GM12864 (cell line): Measurements from ENCODE around the gene NOMO2.
A peak's percentile ranks its signal among the peaks of the same experiment; 100 is the strongest.
"Not testable (repeated sequence)": the region's sequence is repeated elsewhere in the genome, so short reads cannot be mapped to it uniquely, and the experiment has no call there.

Experiments
- DNase-seq: peaks from one replicate; pipeline ENCODE4 v3.0.0-alpha.2; 2011; ENCODE audit warnings: low read depth
- H3K4me3 ChIP-seq: 2 replicates; pipeline ENCODE4 v1.5.1; 2011; ENCODE audit warnings: mild to moderate bottlenecking, low read depth, low read length, control low read depth
- TF ChIP-seq, protein P1 (sequence below): IDR thresholded peaks from 2 replicates; pipeline ENCODE4 v1.5.1; 2011; ENCODE audit warnings: low read depth, mild to moderate bottlenecking, moderate library complexity, low read length, control low read depth, inconsistent platforms; ENCODE audit errors: missing control alignments

NOMO2 gene

GRCh38 chr16:18585789-18586188 lies 23.9 kb upstream of the NOMO2 start:
- H3K4me3 ChIP-seq, DNase-seq: not testable (repeated sequence)

GRCh38 chr16:18582902-18583301 lies 21.0 kb upstream of the NOMO2 start:
- no peak overlapping the region for H3K4me3 ChIP-seq
- TF ChIP-seq, protein P1, sequence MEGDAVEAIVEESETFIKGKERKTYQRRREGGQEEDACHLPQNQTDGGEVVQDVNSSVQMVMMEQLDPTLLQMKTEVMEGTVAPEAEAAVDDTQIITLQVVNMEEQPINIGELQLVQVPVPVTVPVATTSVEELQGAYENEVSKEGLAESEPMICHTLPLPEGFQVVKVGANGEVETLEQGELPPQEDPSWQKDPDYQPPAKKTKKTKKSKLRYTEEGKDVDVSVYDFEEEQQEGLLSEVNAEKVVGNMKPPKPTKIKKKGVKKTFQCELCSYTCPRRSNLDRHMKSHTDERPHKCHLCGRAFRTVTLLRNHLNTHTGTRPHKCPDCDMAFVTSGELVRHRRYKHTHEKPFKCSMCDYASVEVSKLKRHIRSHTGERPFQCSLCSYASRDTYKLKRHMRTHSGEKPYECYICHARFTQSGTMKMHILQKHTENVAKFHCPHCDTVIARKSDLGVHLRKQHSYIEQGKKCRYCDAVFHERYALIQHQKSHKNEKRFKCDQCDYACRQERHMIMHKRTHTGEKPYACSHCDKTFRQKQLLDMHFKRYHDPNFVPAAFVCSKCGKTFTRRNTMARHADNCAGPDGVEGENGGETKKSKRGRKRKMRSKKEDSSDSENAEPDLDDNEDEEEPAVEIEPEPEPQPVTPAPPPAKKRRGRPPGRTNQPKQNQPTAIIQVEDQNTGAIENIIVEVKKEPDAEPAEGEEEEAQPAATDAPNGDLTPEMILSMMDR, result no peak
- no peak for DNase-seq

DNA sequence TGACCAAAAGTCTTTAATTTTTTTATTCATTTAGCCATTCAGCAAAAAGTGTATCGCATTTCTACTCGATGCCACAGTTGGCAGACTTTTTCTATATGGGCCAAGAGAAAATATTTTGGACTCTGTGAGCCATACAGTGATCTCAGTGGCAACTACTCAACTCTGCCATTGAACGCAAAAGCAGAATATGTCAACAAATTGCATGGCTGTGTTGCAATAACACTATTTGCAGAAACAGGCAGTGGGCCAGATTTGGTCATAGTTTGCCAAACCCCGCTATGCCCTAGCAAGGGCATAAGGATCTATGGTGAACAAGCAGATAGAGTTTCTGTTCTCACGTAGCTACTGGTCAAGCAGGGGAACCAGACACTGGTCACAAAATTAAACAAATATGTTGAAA lies 18.5 kb upstream of the NOMO2 start:
- not testable (repeated sequence) for H3K4me3 ChIP-seq, DNase-seq

DNA sequence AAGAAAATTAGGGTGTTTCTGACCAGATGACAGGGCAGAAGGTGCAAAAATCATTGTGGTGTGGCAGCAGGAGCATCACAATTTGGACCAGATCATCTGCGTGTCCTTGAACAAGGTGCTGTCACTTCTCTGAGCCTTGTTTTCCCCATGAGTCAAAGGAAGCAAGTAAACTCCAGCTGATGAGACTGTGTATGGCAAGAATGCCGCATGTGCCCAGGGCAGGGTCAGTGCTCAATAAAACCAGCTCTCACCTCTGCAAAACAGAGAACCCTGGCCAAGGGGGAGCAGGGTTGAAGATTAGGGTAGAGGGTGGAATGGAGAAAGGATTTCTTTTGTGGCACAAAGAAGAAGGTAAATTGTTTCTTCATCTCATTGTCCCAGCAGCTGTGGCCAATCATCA lies 17.4 kb upstream of the NOMO2 start:
- not testable (repeated sequence) for DNase-seq, H3K4me3 ChIP-seq

GRCh38 chr16:18577942-18578341 lies 16.0 kb upstream of the NOMO2 start:
- H3K4me3 ChIP-seq, result not testable (repeated sequence)

DNA sequence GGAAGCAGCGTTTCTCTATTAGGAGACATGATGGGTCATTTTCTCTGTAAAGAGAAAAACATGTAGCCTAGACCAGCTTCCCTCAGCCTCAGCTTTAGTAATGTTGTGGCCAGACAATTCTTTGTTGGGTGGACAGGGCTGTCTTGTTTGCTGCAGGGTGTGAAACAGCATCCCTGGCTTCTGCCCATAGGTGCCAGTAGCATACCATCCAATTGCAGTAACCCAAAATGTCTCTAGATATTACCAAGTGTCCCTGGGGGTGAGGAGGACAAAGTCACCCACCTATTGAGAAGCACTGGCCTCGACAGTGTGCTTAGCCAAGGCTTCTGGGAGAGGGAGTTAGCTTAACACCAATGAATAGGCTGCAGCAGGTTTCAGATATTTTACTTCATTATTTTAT lies 14.0 kb upstream of the NOMO2 start:
- H3K4me3 ChIP-seq, DNase-seq: not testable (repeated sequence)

More at GRCh38 chr16:18577942-18578341, 16.0 kb upstream of the NOMO2 start:
- DNase-seq, result not testable (repeated sequence)

DNA sequence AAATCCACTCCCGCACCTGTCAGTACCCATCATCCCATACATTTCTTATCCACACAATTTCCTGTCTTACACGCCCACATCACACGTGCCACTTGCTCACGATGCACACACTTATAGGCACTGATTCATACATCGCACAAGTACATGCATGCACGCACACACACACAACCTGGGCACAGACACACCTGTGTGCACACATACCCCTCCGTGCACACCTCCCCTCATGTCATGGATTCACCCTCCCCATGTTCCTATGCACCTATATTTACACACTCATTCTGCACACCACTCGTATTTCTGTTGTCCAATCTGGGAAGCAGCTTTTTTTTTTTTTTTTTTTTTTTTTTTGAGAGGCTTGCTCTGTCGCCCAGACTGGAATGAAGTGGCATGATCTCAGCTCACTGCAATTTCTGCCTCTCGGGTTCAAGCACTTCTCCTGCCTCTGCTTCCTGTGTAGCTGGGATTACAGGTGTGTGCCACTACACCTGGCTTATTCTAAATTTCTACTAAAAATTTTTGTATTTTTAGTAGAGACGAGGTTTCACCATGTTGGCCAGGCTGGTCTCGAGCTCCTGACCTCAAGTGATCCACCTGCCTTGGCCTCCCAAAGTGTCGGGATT lies 13.5 kb upstream of the NOMO2 start:
- DNase-seq, H3K4me3 ChIP-seq: not testable (repeated sequence)

DNA sequence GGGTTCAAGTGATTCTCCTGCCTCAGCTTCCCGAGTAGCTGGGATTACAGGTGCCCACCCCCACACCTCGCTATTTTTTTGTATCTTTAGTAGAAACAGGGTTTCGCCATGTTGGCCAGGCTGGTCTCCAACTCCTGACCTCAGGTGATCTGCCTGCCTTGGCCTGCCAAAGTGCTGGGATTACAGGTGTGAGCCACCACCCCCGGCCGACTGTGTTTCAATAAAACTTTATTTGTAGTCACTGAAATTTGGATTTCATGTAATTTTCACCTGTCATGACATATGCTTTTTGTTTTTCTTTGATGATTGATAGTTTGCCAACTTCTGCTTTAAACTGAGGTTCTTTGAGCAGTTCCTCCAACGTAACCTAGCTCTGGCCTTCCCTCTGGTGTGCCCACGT lies 12.0 kb upstream of the NOMO2 start:
- H3K4me3 ChIP-seq, DNase-seq: not testable (repeated sequence)

DNA sequence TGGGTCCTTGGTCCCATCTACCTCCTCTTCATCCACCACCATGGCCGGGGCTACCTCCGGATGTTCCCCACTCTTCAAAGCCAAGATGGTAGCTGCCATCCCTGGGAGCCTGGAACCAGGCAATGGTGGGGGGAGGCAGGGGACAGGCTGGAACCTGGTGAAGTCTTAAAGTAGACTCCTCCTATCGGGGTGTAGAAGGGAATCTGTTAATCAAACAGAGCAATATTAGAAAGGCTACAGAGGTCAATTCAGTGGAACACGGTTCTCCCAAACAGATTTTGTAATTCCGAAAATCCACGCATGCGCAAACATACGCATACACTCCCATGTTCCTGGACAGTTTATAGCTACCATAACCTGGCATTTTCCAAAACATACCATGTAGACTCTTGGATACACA lies 11.1 kb upstream of the NOMO2 start:
- DNase-seq, H3K4me3 ChIP-seq: not testable (repeated sequence)

DNA sequence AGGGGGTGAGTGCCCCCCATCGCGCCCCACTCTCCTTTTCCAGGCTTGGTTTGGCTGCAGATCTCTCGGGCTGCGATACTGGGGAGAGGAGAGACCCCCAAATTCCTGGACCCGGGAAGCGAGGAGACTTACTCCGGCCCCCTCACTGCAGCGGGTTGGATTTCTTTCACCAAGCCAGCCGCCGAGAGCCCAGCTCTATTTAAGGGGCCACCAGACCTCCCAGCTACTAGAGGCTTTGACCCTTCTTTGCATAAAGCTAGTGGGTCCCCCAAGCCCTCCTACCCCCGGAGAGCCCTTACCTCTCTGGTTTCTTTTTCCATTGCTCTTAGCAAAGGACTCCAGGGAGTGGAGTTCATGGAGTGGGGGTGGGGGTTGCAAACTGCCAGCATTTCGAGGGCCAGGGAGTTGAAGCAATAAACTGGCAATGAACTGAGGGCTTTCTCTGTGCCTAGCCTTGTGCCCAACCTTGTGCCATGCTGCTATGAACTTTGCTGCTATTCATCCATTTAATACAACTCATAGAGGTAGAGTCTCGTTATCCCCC lies 9.5 kb upstream of the NOMO2 start:
- H3K4me3 ChIP-seq, DNase-seq: not testable (repeated sequence)

DNA sequence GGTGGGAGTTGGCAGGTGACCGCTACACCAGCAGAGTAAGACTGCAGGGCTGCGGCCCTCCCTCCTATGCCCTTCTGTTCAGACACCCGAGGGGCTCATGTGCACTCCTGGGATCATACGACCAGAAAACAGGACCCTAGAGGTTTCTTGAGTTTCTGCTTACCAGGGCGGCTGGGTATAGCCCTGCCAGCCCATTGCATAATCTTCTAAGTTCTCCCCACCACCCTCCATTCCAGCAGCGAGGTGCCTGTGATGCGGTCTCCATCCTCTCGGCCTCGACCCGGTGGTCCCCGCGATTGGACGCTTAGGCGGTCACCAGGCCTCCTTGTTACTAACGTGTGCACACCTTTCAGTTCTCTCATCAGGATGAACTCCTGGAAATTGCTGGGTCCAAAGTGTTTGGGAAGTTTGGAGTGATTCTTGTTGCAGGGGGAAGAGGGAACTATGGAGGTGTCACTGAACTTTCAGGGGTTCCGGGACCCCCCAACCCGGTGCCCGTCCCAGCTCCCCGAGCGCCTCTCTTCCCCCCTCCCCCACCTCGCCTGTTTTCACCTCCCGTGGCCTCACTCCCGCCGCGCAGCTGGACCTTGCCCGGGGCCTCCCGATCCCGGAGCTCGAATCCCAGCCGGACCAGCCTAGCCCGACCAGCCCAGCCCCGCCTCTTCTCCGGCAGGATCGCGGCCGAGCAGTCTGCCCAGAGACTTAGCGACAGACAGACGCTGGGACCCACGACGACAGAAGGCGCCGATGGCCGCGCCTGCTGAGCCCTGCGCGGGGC lies 8.8 kb upstream of the NOMO2 start:
- not testable (repeated sequence) for H3K4me3 ChIP-seq, DNase-seq

GRCh38 chr16:18560416-18561220 lies 1.3 kb downstream of the NOMO2 start:
- DNase-seq, result not testable (repeated sequence)
- peak overlapping the region; percentile 57 for H3K4me3 ChIP-seq

GRCh38 chr16:18553671-18554070 lies 8.2 kb downstream of the NOMO2 start:
- not testable (repeated sequence) for DNase-seq, H3K4me3 ChIP-seq

- not testable (repeated sequence) for DNase-seq, H3K4me3 ChIP-seq
Observed at GRCh38 chr16:18547382-18547781, 14.5 kb downstream of the NOMO2 start.

DNA sequence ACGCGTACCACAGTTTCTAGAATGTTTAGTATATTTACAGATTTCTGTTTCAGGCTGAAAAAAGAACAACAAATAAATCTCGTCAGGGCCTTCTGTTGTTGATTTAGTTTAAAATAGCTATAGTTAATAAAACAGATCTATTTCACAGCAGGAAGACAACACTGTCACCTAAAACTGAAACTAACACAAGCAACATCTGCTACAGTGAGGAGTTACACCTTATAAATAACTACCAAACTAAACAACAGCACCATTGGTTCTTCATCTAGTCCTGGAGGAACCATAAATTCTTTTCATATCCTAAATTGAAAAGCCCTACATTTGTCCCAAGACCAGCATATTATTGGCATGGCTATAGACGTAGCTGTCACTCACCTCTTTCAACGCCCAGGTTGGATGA lies 15.0 kb downstream of the NOMO2 start:
- H3K4me3 ChIP-seq, DNase-seq: not testable (repeated sequence)

GRCh38 chr16:18544232-18545081 lies 17.4 kb downstream of the NOMO2 start:
- DNase-seq, H3K4me3 ChIP-seq: not testable (repeated sequence)

GRCh38 chr16:18541912-18542311 lies 20.0 kb downstream of the NOMO2 start:
- not testable (repeated sequence) for H3K4me3 ChIP-seq, DNase-seq
